ENCODE results near the gene BRWD1.

BRWD1 gene

GRCh38 chr21:39313571-39314142, at the start of gene BRWD1:
Gene BRWD1 (minus strand): TSS chr21:39313632. CDS start chr21:39313491, 141 bp downstream.
- peak; percentile 83 for DNase-seq (ENCODE audit: low spot score)

DNA sequence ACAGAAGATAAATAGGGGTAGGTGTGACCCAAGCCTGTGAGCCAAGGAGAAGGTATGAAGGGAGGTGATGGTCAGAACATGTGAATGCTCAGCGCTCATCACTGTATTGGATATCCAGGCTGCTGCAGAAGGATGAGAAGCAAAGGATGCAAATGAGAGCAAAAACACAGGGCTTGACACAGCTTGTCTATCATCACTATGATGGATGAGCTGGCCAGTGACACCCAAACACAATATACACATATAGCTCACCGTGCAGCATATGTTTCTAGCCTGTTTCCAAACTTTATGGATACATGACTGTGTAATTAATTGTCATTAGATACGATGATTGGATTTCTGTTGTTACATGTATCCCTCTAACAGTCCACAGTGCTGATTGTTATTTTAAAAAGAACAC, 49.3 kb upstream of the BRWD1 start:
- no peak for DNase-seq (ENCODE audit: low spot score)

GRCh38 chr21:39359382-39359781, 46.0 kb upstream of the BRWD1 start:
- no peak for DNase-seq (ENCODE audit: low spot score)

DNA sequence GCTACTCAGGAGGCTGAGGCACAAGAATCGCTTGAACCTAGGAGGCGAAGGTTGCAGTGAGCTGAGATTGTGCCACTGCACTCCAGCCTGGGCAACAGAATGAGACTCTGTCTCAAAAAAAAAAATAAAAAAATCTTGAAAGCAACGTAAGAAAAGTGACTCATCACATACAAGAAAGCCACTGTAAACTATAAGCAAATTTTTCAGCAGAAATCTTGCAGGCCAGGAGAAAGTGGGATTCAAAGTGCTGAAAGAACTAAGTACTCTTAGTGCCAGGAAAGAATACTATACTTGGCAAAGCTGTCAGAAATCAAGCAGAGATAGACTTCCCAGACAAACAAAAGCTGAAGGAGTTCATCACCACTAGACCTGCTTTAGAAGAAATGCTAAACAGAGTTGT, 39.9 kb upstream of the BRWD1 start:
- DNase-seq (ENCODE audit: low spot score): no peak

DNA sequence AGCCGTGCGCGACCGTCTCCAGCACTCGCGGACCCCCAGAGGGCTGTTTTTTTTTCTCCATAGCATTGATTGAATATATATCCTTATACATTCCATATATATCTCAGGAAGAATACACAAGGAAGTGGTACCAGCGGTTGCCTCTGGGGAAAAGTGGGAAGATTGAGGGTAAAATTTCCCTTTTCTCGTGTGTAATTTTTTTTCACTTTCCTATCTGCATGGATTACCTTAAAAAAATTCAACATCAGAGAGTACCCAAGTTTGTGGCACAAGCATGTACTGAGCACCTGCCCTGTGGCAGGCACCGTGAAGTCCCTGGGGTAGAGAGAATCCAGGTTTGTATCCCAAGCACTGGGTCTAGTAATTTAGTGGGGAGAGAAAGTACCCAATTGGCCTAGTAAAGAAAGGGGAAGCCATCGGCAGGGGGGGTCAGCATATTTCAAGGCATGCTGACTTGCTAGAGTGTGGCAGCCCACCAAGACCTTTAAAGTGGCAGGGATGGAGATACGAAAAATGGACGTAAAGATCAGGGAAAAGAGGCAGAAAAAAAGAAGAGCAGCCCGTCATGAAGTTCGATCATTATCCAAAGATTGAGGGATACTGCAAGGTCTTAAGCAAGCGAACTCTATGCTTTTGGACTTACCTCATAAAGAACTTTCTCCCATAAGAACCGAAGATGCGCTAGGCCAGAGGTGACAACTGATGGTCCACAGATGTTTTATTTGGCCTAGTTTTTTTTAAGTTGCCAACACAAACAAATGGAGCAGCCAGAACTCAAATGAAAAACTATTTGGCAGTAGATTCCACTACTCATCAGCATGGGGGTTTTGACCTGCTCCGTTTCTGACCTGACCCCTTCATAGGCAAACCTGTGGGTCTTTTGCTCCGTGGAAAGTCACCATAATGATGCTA, 36.9 kb upstream of the BRWD1 start:
- DNase-seq (ENCODE audit: low spot score): no peak

DNA sequence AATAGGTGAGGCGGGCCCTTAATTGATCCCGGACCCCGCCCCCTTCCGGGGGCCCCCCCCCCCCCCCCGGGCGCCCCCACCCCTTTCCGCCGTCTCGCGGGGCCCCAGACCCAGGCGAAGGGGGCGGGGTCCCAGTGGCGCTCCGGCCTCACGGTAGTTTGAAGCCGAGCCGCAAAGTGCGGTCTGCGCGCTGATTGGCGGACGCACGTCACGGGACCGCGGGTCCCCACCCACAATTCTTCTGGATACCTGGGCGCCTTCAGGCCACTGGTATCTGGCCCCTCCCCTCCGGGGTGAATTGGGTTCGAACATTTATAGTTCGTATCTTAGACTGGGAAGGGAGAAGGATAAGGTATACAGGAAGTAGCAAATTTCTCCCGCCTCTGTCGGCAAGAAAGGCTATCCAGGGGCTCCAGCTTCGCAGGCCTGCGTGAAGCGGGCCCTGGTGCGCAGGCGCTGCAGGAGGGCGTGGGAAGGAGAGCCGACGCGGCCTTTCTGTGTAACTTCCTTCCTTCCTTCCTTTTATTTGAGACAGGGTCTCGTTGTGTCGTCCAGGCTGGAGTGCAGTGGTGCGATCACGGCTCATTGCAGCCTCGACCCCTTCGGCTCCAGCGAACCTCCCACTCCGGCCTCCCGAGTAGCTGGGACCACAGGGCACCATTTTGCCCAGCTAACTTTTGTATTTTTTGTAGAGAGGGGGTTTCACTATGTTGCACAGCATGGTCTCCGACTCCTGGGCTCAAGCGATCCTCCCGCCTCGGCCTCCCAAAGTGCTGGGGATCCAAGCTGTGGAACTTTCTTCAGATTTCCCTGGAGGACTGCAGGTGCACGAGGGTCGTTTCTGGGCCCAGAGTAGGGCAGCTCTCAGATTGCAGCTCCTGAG, 36.0 kb upstream of the BRWD1 start:
- DNase-seq (ENCODE audit: low spot score): peak; percentile 87

- peak; percentile 62 for DNase-seq (ENCODE audit: low spot score)
Observed at GRCh38 chr21:39348355-39349210, 35.2 kb upstream of the BRWD1 start, which contains the start of gene HMGN1. Gene HMGN1 (minus strand): TSS chr21:39349088. CDS start chr21:39348917, 171 bp downstream.

DNA sequence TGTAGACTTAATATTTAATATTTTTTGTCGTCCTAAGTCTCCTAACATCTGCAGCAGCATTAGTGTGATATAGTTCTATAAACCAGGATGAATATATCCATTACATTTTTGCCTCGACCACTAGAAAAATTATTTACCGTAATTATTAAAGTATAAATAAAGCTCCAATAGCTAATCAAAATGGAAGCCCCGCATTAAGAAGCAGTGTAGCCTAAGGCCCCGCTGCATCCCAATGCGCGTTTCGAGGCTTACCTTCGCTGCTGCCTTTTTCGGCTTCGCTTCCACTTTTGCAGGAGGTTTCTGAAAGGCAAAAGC, 34.6 kb upstream of the BRWD1 start:
- DNase-seq (ENCODE audit: low spot score): no peak

- no peak for DNase-seq (ENCODE audit: low spot score)
Observed at GRCh38 chr21:39347537-39347936, 34.1 kb upstream of the BRWD1 start.

DNA sequence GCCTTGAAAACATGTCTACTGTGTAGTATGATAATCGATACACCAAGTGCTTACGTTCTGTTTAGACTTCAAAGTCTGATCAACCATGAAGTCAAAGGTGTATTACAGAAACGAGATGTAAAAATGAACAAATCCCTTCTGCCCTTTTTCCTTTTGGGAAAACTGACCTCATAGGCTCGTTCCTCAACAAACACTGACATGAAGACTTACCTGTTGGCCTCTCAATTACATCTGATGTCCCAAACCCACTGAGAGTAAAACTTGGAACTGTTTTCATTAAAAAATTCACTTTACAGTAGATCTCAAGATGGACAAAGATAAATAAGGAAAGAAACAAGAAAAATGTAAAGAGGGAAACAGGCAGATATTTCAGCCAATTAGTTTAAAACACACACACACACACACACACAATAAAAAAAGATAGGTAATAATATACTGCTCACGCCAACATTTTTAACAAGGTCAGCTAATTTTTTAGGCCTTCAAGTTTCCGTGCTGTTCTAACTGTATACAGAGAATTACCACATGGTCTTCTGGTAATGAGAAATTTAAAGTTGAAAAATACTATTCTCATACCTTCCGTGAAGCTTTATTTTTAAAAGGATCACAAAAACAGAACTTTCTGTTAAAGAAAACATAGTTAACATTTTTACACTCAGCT, 33.4 kb upstream of the BRWD1 start:
- DNase-seq (ENCODE audit: low spot score): no peak

- no peak for DNase-seq (ENCODE audit: low spot score)
Observed at GRCh38 chr21:39346206-39346605, 32.8 kb upstream of the BRWD1 start.

- no peak for DNase-seq (ENCODE audit: low spot score)
Observed at GRCh38 chr21:39345440-39345839, 32.0 kb upstream of the BRWD1 start.

GRCh38 chr21:39344848-39345247, 31.4 kb upstream of the BRWD1 start:
- DNase-seq (ENCODE audit: low spot score): no peak

- DNase-seq (ENCODE audit: low spot score): no peak
Observed at GRCh38 chr21:39341249-39341923, 28.0 kb upstream of the BRWD1 start.

- DNase-seq (ENCODE audit: low spot score): no peak
Observed at GRCh38 chr21:39340687-39341086, 27.3 kb upstream of the BRWD1 start.

- DNase-seq (ENCODE audit: low spot score): no peak
Observed at GRCh38 chr21:39339231-39339630, 25.8 kb upstream of the BRWD1 start.

DNA sequence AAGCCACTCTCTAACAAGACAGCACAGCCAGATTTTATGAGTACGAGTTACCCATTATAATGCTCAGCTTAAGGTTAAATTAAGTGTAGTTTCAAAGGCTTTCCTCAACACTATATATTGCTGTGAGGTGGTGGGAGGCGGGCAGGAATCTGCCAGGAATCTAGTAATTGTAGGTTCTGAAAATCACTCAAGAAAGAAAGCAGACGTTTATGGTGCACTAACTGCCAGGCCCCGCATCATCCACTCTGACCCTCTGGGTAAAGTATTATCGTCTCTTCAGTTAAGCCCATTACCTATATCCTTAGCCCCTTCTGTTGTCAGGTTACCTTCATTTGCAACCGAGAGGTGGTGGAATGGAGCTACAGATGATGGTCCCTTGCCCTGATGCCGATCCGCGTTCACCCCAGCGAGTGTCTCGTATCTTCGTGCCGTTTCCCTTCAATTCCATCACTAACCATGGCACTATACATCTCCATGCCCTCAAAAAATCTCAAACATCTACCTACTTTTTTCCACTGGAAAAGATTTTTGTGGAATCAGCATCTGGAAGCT, 23.1 kb upstream of the BRWD1 start:
- DNase-seq (ENCODE audit: low spot score): no peak

GRCh38 chr21:39334611-39335010, 21.2 kb upstream of the BRWD1 start:
- no peak for DNase-seq (ENCODE audit: low spot score)

DNA sequence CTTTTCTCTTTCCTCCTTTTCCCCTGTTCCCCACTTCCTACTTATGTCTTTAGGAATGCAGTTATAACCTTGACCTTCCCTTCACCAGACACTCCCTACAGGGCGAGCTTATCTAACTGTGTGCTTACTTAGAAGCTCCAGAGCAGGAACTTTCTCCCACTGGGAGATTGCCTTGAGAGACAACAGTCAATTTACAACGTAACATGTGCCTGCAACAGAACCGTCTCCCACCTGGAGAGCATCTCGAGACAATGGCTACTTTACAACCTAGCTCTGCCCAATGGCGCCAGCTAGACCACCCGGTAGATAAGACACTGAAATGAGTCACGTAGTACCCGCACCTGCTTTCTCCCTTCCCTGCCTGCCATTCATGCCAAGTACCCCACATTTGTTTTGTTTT, 18.7 kb upstream of the BRWD1 start:
- DNase-seq (ENCODE audit: low spot score): no peak

- no peak for DNase-seq (ENCODE audit: low spot score)
Observed at GRCh38 chr21:39330001-39330400, 16.6 kb upstream of the BRWD1 start.

All from hematopoietic multipotent progenitor cell treated with erythropoietin and hydrocortisone succinate and interleukin-3 and kit ligand, for 15 days (in vitro differentiated cells).